ENCODE measurements around the gene STON1.
"Not testable (repeated sequence)": the region's sequence is repeated elsewhere in the genome, so short reads cannot be mapped to it uniquely, and the experiment has no call there.

STON1 gene

DNA sequence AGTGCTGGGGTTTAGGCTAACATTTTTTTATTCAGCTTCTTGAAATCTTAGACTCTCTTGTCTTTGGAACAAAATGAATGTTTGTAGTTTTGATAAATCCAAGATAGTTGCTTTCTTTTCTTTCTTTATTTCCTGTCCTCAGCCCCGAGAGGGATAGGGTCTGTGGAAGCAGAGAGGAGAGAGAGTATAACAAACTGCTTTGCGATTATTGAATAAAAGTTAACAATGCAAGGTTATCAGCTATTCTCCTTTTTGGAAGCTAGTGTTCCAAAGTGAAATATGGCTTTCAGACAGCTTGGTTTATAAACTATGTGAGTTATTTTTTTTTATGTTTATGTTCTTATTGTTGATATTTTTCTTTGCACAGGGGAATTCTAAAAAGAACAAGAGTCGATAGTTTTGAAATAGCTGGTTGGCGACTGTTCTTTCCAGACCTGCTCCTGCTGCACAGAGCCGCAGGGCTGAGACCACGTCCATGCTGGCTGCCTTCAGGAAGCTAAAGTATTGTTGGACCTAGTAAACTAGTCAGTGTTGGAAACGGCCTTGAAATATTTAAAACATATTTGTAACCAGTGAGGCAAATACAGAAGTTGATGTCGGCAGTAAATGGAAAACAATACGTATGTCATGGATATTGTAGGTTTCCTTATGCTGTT is 15.5 kb upstream of the STON1 start:
- Histone ChIP-seq H3K9me3 (ENCODE audit: control insufficient read depth, insufficient read depth, low read length) (no peaks in the 10 kb centered on the region), H3K36me3 (ENCODE audit: insufficient read depth, low read length) (peaks cover 8% of the 10 kb centered on the region), H3K9ac (ENCODE audit: low read depth, low read length) (no peak overlapping the region), H3K4me1 (ENCODE audit: insufficient read depth, low read length) (peaks cover 21% of the 10 kb centered on the region)

DNA sequence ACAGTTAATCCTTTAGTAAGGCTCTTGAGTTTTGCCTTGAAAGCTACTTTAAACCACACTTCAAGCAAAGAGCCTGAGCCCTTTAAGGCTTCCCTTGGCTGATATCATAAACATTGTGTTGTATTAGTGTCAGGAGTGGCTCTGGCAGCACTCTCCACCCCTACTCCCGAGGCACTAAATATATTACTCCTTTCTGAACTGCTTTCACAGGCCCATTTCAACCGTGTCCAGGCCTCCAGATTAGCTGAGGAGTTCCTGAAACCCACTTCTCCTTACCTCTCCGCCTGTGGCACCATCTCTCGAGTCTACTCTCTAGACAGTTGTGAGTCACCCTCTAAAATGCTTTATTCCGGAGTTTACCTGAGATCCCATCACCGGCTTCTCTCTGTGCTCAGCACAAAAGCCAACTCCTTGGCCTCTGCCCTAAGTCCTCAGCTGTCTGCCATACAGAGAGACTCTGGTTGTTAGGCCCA is 14.4 kb upstream of the STON1 start:
- Histone ChIP-seq H3K9me3 (ENCODE audit: control insufficient read depth, insufficient read depth, low read length) (no peaks in the 10 kb centered on the region), H3K4me1 (ENCODE audit: insufficient read depth, low read length) (peaks cover 10% of the 10 kb centered on the region), H3K36me3 (ENCODE audit: insufficient read depth, low read length) (peaks cover 8% of the 10 kb centered on the region), H3K9ac (ENCODE audit: low read depth, low read length) (no peak overlapping the region)

DNA sequence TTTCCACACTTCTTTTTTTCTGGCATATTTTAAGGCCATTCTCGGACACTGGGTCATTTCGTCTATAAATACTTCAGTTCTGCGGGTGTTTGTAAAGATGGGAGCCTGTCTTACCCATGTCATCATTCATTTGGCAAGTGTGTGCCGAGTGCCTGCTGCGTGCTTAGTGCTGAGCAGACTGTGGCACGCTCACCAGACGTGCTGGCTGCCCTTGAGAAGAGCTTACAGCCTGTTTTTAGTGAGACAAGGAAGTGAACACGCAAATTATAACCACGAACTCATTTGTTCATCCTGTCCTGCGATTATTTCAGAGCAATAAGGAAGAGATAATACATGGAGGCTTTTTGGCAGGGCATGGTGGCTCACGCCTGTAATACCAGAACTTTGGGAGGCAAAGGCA is 10.4 kb upstream of the STON1 start:
- H3K9ac ChIP-seq (ENCODE audit: low read depth, low read length), result no peak overlapping the region
- peaks cover 8% of the 10 kb centered on the region for H3K36me3 ChIP-seq (ENCODE audit: insufficient read depth, low read length)
- H3K4me1 ChIP-seq (ENCODE audit: insufficient read depth, low read length), result no peaks in the 10 kb centered on the region
- H3K9me3 ChIP-seq (ENCODE audit: control insufficient read depth, insufficient read depth, low read length), result no peaks in the 10 kb centered on the region

DNA sequence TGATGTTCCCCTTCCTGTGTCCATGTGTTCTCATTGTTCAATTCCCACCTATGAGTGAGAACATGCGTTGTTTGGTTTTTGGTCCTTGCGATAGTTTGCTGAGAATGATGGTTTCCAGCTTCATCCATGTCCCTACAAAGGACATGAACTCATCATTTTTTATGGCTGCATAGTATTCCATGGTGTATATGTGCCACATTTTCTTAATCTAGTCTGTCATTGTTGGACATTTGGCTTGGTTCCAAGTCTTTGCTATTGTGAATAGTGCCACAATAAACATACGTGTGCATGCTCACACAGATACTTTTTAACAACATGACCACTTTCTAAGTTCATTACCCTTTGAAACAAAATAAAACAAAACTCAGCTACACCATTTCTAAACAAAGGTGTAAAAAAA is 5.2 kb upstream of the STON1 start:
- H3K9ac ChIP-seq (ENCODE audit: low read depth, low read length); H3K9me3 ChIP-seq (ENCODE audit: control insufficient read depth, insufficient read depth, low read length); H3K36me3 ChIP-seq (ENCODE audit: insufficient read depth, low read length): not testable (repeated sequence)

DNA sequence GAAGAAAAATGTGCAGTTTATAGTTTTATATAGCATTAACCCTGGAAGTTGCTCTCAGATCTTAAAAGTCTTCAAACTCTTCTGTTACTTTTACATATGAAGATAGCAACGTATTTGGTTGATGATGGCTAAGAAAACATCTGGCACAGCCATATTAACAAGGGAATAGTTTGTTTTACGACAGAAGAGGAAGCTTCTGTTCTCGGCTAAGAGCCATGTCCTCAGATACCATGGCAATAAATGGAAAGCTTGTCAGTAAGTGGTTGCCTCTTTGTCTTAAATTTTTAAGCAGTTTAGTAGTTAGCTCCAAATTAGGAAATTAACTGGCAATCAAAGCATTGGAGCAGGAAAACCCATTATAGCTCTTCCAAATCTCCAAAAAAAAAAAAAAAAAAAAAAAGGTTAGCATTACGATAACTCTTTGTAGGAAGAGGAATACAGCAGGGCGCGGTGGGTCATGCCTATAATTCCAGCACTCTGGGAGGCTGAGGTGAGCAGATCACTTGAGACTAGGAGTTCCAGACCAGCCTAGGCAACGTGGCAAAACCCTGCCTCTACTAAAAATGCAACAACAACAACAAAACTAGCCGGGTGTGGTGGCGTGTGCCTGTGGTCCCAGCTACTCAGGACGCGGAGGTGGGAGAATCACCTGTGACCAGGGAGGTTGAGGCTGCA is 4.5 kb upstream of the STON1 start:
- Histone ChIP-seq H3K4me1 (ENCODE audit: insufficient read depth, low read length) (peaks cover 15% of the 10 kb centered on the region), H3K9me3 (ENCODE audit: control insufficient read depth, insufficient read depth, low read length) (no peaks in the 10 kb centered on the region), H3K36me3 (ENCODE audit: insufficient read depth, low read length) (no peaks in the 10 kb centered on the region), H3K9ac (ENCODE audit: low read depth, low read length) (no peak overlapping the region)

More for the DNA sequence above, 5.2 kb upstream of the STON1 start:
- H3K4me1 ChIP-seq (ENCODE audit: insufficient read depth, low read length), result peaks cover 15% of the 10 kb centered on the region

DNA sequence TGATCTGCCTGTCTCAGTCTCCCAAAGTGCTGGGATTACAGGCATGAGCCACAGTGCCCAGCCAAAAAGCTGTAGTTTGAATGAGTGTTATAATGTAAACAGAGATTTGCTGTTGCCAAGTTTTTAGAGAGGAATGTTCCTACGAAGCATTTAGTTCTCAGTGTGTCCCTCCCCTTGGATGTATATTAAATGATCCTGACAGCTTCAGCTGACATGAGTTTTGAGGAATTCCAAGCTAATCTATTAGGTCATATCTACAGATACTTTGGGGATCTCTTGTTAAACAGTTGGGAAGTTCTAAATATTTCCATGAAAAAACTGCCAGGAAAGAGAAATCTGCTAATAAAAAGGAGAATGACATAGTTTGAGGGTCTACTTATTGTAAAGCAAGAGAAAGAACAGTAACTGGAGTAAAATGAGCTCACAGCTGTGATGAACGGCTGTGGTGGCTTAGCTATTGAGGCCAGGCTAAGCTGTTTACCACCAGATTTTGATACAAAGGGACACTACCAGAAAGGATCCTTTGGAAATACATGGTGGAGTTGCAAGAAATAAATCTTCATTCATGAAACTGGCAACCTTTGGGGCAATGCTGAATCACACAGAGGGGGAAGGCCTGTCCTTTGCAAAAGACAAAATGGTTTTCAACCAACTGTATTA is 2.6 kb upstream of the STON1 start:
- no peaks in the 10 kb centered on the region for H3K9me3 ChIP-seq (ENCODE audit: control insufficient read depth, insufficient read depth, low read length)
- no peaks in the 10 kb centered on the region for H3K36me3 ChIP-seq (ENCODE audit: insufficient read depth, low read length)
- H3K9ac ChIP-seq (ENCODE audit: low read depth, low read length), result no peak overlapping the region
- H3K4me1 ChIP-seq (ENCODE audit: insufficient read depth, low read length), result peaks cover 15% of the 10 kb centered on the region

DNA sequence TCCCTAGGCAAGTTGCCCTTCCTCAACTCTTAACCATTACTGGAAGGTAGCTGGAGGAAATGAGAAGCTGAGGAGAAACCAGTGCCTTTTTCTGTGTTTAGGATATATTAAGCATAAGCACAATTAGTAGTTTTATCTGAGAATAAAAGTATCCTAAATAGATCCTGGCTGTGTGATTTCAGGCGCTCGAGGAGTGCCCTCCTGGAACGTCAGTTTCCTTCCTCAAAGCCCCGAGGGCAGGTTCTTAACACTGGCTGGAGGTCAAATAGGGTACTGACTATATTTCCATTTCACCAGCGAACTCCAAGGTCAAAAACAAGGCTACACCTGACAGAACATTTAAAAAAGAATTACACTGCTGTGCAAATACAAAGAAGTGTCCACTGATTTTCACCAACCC is 1.5 kb upstream of the STON1 start:
- H3K36me3 ChIP-seq (ENCODE audit: insufficient read depth, low read length), result no peaks in the 10 kb centered on the region

DNA sequence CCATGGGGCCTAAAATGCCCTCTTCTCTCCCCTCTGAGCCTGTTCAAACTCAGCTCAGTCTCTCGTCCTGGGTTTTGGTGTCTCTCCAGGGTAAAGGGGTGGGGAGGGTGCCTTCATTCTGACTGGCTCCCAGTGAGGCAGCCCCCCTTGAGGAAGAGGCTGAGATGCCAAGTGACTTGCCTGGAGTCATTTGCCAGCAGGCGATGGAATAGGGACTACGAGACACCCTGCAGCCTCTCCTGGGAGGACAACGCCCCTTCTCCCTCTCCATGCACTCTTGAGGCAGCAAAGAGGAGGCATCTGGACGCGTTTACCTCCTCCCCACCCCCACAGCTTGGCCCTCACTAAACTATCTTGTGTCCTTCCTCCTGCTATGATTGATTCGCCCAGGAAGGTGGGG is 760 bp upstream of the STON1 start:
- no peak overlapping the region; the same call in 1 of the 2 replicates for H3K9ac ChIP-seq (ENCODE audit: low read depth, low read length)
- H3K4me1 ChIP-seq (ENCODE audit: insufficient read depth, low read length), result peaks cover 15% of the 10 kb centered on the region
- no peaks in the 10 kb centered on the region for H3K36me3 ChIP-seq (ENCODE audit: insufficient read depth, low read length)
- H3K9me3 ChIP-seq (ENCODE audit: control insufficient read depth, insufficient read depth, low read length), result no peaks in the 10 kb centered on the region

More for the DNA sequence above, 1.5 kb upstream of the STON1 start:
- Histone ChIP-seq H3K4me1 (ENCODE audit: insufficient read depth, low read length) (peaks cover 15% of the 10 kb centered on the region), H3K9ac (ENCODE audit: low read depth, low read length) (no peak overlapping the region), H3K9me3 (ENCODE audit: control insufficient read depth, insufficient read depth, low read length) (no peaks in the 10 kb centered on the region)

DNA sequence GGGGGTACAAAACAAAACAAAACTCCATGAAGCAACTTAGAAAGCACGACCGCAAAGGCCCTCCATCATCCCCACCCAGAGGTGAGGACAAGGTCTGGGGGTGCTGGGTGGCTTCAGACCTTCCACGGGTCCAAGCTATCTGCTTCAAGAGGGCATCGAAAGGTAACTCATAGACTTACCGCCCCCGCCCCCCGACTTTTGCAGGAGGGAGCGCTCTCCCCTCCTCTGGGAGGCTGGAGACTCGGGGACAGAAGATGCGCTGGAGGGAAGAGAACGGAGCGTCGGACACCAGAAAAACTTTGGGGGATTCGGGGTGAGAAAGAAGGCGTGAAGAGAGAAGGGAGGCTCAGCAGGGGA is 300 bp upstream of the STON1 start:
- Histone ChIP-seq H3K4me1 (ENCODE audit: insufficient read depth, low read length) (peaks cover 19% of the 10 kb centered on the region), H3K36me3 (ENCODE audit: insufficient read depth, low read length) (no peaks in the 10 kb centered on the region), H3K9ac (ENCODE audit: low read depth, low read length) (peak overlapping the region; percentile 53; the same call in 1 of the 2 replicates), H3K9me3 (ENCODE audit: control insufficient read depth, insufficient read depth, low read length) (no peaks in the 10 kb centered on the region)

DNA sequence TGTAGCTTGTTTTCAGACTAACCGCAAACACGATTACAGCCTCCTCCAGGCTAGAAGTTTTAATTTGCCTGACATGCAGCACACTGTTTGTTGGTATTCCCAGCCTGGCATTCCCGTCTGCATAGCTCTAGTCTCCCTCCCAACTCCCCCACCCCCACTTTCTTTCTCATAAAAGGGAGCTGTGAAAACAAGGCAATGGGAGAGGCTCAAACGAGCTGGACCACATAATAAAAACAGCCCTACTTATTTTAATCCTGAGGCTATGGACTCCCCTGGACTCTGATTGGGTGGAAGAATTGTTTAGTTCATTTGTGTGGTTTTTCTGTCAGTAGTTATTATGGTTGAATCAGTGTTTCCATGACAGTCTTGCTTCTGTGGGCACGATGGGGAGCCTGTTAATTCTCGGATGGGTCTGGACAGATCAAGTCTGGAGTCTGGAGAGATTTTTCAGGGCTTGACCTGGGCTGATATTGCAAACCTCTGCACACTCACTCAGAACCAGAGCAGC is 1.2 kb downstream of the STON1 start:
- H3K4me1 ChIP-seq (ENCODE audit: insufficient read depth, low read length), result peaks cover 24% of the 10 kb centered on the region

DNA sequence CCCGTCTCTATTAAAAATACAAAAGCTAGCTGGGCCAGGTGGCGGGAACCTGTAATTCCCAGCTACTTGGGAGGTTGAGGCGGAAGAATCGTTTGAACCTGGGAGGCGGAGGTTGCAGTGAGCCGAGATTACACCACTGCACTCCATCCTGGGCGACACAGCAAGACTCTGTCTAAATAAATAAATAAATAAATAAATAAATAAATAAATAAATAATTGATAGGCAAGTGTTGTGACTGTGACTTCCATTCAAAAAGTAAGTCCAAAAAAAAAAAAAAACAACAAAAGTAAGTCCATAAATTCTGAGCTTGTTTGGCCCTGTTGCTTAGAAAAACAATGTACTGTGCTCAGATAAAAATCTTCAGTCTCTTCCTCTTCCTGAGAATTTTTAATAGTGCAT is 2.2 kb downstream of the STON1 start:
- Histone ChIP-seq H3K9ac (ENCODE audit: low read depth, low read length) (no peak overlapping the region), H3K36me3 (ENCODE audit: insufficient read depth, low read length) (no peaks in the 10 kb centered on the region), H3K4me1 (ENCODE audit: insufficient read depth, low read length) (peaks cover 24% of the 10 kb centered on the region)

More for the DNA sequence above, 1.2 kb downstream of the STON1 start:
- Histone ChIP-seq H3K36me3 (ENCODE audit: insufficient read depth, low read length) (no peaks in the 10 kb centered on the region), H3K9ac (ENCODE audit: low read depth, low read length) (peak overlapping the region; percentile 82), H3K9me3 (ENCODE audit: control insufficient read depth, insufficient read depth, low read length) (no peaks in the 10 kb centered on the region)

DNA sequence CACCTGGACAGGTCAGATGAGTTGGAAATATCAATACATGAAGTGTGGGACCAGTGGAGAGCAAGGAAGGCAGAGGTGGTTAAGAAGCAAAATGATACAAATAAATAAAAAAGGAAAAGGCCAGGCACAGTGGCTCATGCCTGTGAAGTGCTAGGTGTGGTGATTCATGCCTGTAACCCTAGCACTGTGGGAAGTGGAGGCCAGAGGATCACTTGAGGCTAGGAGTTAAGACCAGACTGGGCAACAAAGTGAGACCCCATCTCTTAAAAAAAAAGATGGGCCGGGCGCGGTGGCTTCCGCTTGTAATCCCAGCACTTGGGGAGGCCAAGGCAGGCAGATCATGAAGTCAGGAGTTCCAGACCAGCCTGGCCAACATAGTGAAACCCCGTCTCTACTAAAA is 2.9 kb downstream of the STON1 start:
- no peak overlapping the region for H3K9ac ChIP-seq (ENCODE audit: low read depth, low read length)

More for the DNA sequence above, 2.2 kb downstream of the STON1 start:
- no peaks in the 10 kb centered on the region for H3K9me3 ChIP-seq (ENCODE audit: control insufficient read depth, insufficient read depth, low read length)

DNA sequence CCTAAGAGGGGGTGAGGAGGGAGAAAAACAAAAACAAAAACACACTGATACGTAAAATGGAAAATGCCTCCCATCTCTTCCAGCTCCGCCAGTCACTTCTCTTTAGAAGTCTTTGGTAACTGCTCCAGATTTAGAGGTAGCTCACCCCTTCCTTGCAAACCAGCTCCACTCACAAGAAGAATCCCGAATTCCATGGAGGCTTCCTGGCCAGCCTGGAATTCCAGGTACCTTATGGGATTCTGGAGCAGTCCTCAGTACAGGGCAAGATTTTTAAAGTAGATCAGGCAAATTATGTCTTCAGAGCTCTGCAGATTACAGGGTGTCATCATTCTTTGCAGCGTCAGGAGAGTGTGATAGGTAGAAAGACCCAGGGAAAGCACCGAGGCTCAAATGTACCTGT is 4.8 kb downstream of the STON1 start:
- H3K9ac ChIP-seq (ENCODE audit: low read depth, low read length), result no peak overlapping the region
- H3K36me3 ChIP-seq (ENCODE audit: insufficient read depth, low read length), result no peaks in the 10 kb centered on the region
- H3K9me3 ChIP-seq (ENCODE audit: control insufficient read depth, insufficient read depth, low read length), result no peaks in the 10 kb centered on the region
- H3K4me1 ChIP-seq (ENCODE audit: insufficient read depth, low read length), result peaks cover 8% of the 10 kb centered on the region; the same call in 1 of the 2 replicates

More for the DNA sequence above, 2.9 kb downstream of the STON1 start:
- H3K9me3 ChIP-seq (ENCODE audit: control insufficient read depth, insufficient read depth, low read length), result no peaks in the 10 kb centered on the region
- peaks cover 22% of the 10 kb centered on the region for H3K4me1 ChIP-seq (ENCODE audit: insufficient read depth, low read length)
- H3K36me3 ChIP-seq (ENCODE audit: insufficient read depth, low read length), result no peaks in the 10 kb centered on the region

DNA sequence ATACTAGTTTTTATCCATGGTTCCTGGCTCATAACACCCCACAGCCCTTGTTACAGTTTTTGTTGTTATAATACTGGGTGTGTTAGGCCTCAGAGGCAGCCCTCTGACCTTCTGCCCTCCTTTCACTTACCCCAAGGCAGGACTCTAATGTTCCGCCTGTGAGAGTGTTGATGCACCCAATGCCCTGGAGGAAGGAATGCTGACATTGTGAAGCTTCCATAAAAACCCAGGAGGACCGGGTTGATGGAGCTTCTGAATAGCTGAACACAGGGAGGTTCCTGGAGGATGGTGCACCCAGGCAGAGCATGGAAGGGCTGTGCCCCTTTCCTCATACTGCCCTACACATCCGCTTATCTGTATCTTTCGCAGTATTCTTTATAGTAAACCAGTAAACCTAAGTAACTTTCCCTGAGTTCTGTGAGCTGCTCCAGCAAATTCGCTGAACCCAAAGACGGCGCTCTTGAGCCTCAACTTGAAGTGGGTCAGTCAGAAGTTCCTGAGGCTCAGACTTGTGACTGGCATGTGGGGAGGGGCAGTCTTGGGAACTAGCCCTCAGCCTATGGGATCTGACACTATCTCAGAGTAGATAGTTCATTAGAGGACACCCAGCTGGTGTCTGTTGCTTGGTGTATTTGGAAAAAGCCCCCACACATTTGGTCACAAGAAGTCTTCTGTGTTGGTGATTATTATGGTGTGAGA is 10.4 kb downstream of the STON1 start:
- H3K9ac ChIP-seq (ENCODE audit: low read depth, low read length), result no peak overlapping the region
- H3K4me1 ChIP-seq (ENCODE audit: insufficient read depth, low read length), result peaks cover 2% of the 10 kb centered on the region; the same call in 1 of the 2 replicates
- no peaks in the 10 kb centered on the region for H3K9me3 ChIP-seq (ENCODE audit: control insufficient read depth, insufficient read depth, low read length)
- H3K36me3 ChIP-seq (ENCODE audit: insufficient read depth, low read length), result no peaks in the 10 kb centered on the region

Measured in ES-I3 (cell line).